ENCODE results near the gene PUM2. TPM values are rescaled to one million over a fixed set of nuclear protein-coding genes. Genes with fewer than 3 reads are reported as not detected.

PUM2 gene
- polyA plus RNA-seq, 1 of the 3 experiments (the other 2 are of a cell fraction) = 19.7 TPM

- peak overlapping the region; percentile 68 to 77 for H3K4me3 ChIP-seq (ENCODE audit: low read depth in 2 of 2, low read length in 1 of 2)
- H3K79me2 ChIP-seq (ENCODE audit: insufficient read depth) = peaks cover 36% of the 10 kb centered on the region; the same call in 1 of the 2 replicates
- peak; percentile 88 for DNase-seq
- peak overlapping the region; percentile 67 to 99 for H3K27ac ChIP-seq (ENCODE audit: low read depth in 2 of 2, low read length in 1 of 2)
- peak overlapping the region; percentile 99 for H3K4me2 ChIP-seq
- peak overlapping the region; percentile 75 for H3K9ac ChIP-seq
- POLR2A ChIA-PET = interaction anchor here (0.6 to 2.7 kb wide), 9 partner anchors 10 to 110 kb away, joined by 3 to 12 read pairs (median 5); no protein-coding TSS in a partner anchor
- 2% methylated on average over 36 of the region's 70 CpGs for WGBS (ENCODE audit: low lambda C conversion rate)
- no peaks in the 10 kb centered on the region for H4K20me1 ChIP-seq (ENCODE audit: insufficient read depth)
- H3K4me1 ChIP-seq (ENCODE audit: control insufficient read depth in 1 of 2, insufficient read depth in 2 of 2, low read depth in 1 of 2, low read length in 1 of 2) = peaks cover 26 to 43% of the 10 kb centered on the region in 2 experiments
- H3K27me3 ChIP-seq (ENCODE audit: insufficient read depth) = no peaks in the 10 kb centered on the region
- CTCF ChIA-PET = interaction anchor here (0.6 to 10.4 kb wide), 34 partner anchors 10 to 426 kb away, joined by 3 to 215 read pairs (median 8); no protein-coding TSS in a partner anchor
- no peaks in the 10 kb centered on the region for H3K36me3 ChIP-seq (replicated peaks in 1 of 2; ENCODE audit: control insufficient read depth in 1 of 2, insufficient read depth in 2 of 2, low read length in 1 of 2)
- no peaks in the 10 kb centered on the region for H3K9me2 ChIP-seq
- H3F3A ChIP-seq (replicated peaks; ENCODE audit: insufficient read depth) = peaks cover 24% of the 10 kb centered on the region
- H3K9me3 ChIP-seq = no peaks in the 10 kb centered on the region
- H2AFZ ChIP-seq (ENCODE audit: low read depth) = peak overlapping the region; percentile 87; the same call in 1 of the 2 replicates
- 0 out of 2 replicates have a peak, but pooled peaks have one; percentile 5 for TF ChIP-seq REST (IDR thresholded peaks at IDR 0.05; ENCODE audit: low read depth, low read length)
- TF ChIP-seq USF1 (IDR thresholded peaks at IDR 0.05; ENCODE audit: borderline replicate concordance, low read depth) = no peak
- TF ChIP-seq NRF1 (IDR thresholded peaks at IDR 0.05; ENCODE audit: low read depth, low read length) = peak; percentile 37
- TF ChIP-seq MXI1 (IDR thresholded peaks at IDR 0.05; ENCODE audit: low read depth, low read length) = peak; percentile 8; the same call in 1 of the 2 replicates
- TF ChIP-seq RCOR1 (IDR thresholded peaks at IDR 0.05; ENCODE audit: low read length) = no peak
- no peak for TF ChIP-seq FOSL2 (IDR thresholded peaks at IDR 0.05; ENCODE audit: borderline replicate concordance, low read depth)
- TF ChIP-seq TCF12 (IDR thresholded peaks at IDR 0.05) = peak; percentile 32
These were observed 126.4 kb downstream of the PUM2 start for GRCh38 chr2:20224164-20224715.

- ChIA-PET POLR2A (interaction anchor here (0.6 to 2.7 kb wide), 11 partner anchors 18 to 102 kb away, joined by 3 to 12 read pairs (median 3); no protein-coding TSS in a partner anchor), CTCF (interaction anchor here (0.6 to 10.4 kb wide), 24 partner anchors 13 to 427 kb away, joined by 3 to 215 read pairs (median 4); no protein-coding TSS in a partner anchor)
- Histone ChIP-seq H3K79me2 (ENCODE audit: insufficient read depth) (peaks cover 42% of the 10 kb centered on the region; the same call in 1 of the 2 replicates), H3K9ac (peak overlapping the region; percentile 75), H4K20me1 (ENCODE audit: insufficient read depth) (no peaks in the 10 kb centered on the region), H3K27ac (ENCODE audit: low read depth in 2 of 2, low read length in 1 of 2) (peak overlapping the region; percentile 67 to 99), H2AFZ (ENCODE audit: low read depth) (peak overlapping the region; percentile 87; the same call in 1 of the 2 replicates), H3K27me3 (ENCODE audit: insufficient read depth) (no peaks in the 10 kb centered on the region), H3K36me3 (replicated peaks in 1 of 2; ENCODE audit: control insufficient read depth in 1 of 2, insufficient read depth in 2 of 2, low read length in 1 of 2) (no peaks in the 10 kb centered on the region), H3K4me1 (ENCODE audit: control insufficient read depth in 1 of 2, insufficient read depth in 2 of 2, low read depth in 1 of 2, low read length in 1 of 2) (peaks cover 26 to 43% of the 10 kb centered on the region in 2 experiments), H3K4me3 (ENCODE audit: low read depth in 2 of 2, low read length in 1 of 2) (peak overlapping the region; percentile 68 to 77), H3K9me3 (no peaks in the 10 kb centered on the region), H3F3A (replicated peaks; ENCODE audit: insufficient read depth) (peaks cover 24% of the 10 kb centered on the region), H3K4me2 (peak overlapping the region; percentile 99), H3K9me2 (no peaks in the 10 kb centered on the region)
- WGBS (ENCODE audit: low lambda C conversion rate) = 0% methylated on average over 23 of the region's 66 CpGs
- DNase-seq = peak; percentile 97
- TF ChIP-seq ELF1 (IDR thresholded peaks at IDR 0.05) (no peak), GABPA (IDR thresholded peaks at IDR 0.05; ENCODE audit: low read depth) (peak; percentile 42; the same call in 1 of the 2 replicates), NFIC (IDR thresholded peaks at IDR 0.05; ENCODE audit: borderline replicate concordance) (no peak), IRF3 (IDR thresholded peaks at IDR 0.05; ENCODE audit: low read depth, low read length) (no peak), USF1 (IDR thresholded peaks at IDR 0.05; ENCODE audit: borderline replicate concordance, low read depth) (peak; percentile 80), JUND (IDR thresholded peaks at IDR 0.05) (no peak), PBX3 (IDR thresholded peaks at IDR 0.05) (no peak), RXRA (IDR thresholded peaks at IDR 0.05; ENCODE audit: borderline replicate concordance, low read depth) (no peak), MXI1 (IDR thresholded peaks at IDR 0.05; ENCODE audit: low read depth, low read length) (peak; percentile 85; the same call in 1 of the 2 replicates)
These were observed 127.1 kb downstream of the PUM2 start for GRCh38 chr2:20223407-20224163.

Data from SK-N-SH (cell line).